Embryonic facial prominence (tissue), 1 donor: ENCODE measurements around the gene MDM2.
"Not testable (repeated sequence)": the region's sequence is repeated elsewhere in the genome, so short reads cannot be mapped to it uniquely, and the experiment has no call there.

Experiments used
- DNase-seq: peaks from one replicate; pipeline ENCODE4 v3.0.0-alpha.2; 2016; ENCODE audit errors: extremely low spot score

MDM2 gene

GRCh38 chr12:68827895-68828671 lies 20.1 kb downstream of the MDM2 start:
- DNase-seq, result no peak

- no peak for DNase-seq
Measured at GRCh38 chr12:68828672-68829068, 20.7 kb downstream of the MDM2 start.

DNA sequence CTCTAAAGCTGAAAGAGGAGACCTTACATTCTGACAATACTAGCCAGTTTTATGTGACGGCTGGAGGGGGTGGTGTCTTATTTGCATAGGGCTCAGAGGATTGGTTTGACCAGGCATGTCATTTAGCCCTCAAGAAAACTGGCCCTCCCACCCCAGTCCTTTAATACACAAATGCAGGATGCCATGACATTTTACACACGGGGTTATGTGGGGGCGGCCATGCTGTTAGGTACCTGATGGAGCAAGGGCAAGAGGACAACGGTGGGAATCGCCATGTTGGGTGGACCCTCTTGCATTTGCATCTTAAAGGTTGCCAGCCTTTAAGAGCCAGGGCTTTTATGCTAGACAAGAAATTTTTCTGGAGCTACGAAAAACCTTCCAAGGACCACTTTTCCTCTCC lies 23.3 kb downstream of the MDM2 start:
- no peak for DNase-seq

- no peak for DNase-seq
Measured at GRCh38 chr12:68831751-68832503, 23.9 kb downstream of the MDM2 start.

DNA sequence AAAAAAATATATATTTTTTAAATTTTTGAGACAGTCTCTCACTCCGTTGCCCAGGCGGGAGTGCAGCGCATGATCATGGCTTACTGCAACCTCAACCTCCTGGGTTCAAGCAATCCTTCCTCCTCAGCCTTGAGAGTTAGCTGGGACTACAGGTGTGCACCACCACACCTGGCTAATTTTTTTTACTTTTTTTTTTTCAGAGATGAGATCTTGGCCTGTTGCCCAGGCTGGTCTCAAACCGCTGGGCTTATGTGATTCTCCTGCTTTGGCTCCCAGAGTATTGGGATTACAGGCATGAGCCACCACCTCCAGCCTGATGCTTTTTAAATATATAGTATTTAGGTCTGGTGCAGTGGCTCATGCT lies 24.5 kb downstream of the MDM2 start:
- DNase-seq, result no peak

DNA sequence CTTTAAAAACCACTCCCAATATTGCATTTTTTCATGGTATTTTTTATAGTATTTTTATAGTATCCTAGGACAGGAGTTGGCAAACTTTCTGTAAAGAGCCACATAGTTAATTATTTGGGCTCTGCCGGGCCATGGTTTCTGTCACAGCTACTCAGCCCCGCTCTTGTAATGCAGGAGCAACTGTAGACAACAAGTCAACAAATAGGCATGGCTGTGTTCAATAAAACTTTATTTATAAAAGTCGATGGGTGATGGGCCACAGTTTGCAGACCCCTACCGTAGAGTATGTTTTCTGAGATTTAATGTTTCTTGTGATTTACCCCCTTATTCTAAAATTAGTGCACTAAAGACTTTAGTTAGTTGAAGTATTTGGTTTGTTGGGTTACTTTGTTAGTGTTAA lies 25.5 kb downstream of the MDM2 start:
- no peak for DNase-seq

DNA sequence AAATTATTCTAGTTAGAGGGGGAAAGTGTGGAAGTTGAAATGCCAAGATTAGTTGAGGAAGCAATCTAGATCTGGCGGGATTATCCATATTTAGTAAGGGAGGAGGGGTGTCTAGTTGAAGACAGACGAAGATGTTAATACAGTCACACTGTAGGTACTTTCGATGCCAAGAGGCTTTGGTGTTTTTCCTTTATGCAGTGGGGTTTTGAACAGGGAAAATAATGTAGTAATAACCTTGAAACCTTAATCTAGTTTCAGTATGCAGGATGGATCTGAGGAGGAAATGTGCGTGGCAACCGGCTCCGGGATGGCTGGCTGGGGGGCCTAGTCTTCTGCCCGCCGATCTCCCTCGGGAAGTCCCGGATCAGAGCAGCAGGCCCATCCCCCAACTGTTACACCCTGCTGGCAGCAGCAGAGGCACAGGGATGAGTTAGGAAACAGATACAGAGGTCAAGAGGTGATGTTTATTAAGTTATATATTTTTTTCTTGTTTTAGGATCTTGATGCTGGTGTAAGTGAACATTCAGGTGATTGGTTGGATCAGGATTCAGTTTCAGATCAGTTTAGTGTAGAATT lies 27.4 kb downstream of the MDM2 start:
- no peak for DNase-seq

DNA sequence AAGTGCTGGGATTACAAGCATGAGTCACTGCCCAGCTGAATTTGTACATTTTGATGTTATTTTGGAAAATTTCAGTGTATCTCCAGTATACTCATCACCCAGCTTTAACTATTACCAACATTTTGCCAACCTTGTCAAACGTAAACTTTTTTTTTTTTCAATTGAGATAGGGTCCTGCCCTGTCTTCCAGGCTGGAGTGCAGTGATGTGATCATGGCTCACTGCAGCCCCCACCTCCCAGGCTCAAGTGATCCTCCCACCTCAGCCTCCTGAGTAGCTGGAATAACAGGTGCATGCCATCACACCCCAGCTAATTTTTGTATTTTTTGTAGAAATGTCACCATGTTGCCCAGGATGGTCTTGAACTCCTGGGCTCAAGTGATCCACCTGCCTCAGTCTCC lies 29.2 kb downstream of the MDM2 start:
- no peak for DNase-seq

GRCh38 chr12:68838046-68838886 lies 30.3 kb downstream of the MDM2 start:
- DNase-seq, result no peak

GRCh38 chr12:68839183-68840147 lies 31.5 kb downstream of the MDM2 start:
- DNase-seq, result no peak

GRCh38 chr12:68841175-68841574 lies 33.2 kb downstream of the MDM2 start:
- DNase-seq, result not testable (repeated sequence)

GRCh38 chr12:68841717-68842116 lies 33.7 kb downstream of the MDM2 start:
- DNase-seq, result no peak

DNA sequence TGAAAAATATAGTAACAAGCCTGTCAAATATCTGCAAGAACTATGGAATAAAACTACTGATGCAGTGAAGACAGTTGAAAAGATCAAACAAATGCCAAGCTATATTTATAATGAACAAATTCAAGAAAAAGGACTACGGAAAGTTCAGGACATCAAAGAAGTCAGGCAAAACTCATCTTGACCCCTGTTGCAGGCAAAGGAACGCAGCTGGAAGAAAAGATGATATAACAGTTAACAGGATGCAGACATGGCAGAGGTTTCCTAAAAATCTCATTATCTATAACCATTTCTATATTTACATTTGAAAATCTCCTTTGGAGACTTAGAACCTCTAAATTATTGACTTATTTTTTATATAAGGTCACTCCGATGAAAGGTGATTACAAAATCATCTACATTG lies 34.1 kb downstream of the MDM2 start:
- DNase-seq, result no peak

- DNase-seq, result no peak
Measured at GRCh38 chr12:68842784-68843567, 35.0 kb downstream of the MDM2 start.

DNA sequence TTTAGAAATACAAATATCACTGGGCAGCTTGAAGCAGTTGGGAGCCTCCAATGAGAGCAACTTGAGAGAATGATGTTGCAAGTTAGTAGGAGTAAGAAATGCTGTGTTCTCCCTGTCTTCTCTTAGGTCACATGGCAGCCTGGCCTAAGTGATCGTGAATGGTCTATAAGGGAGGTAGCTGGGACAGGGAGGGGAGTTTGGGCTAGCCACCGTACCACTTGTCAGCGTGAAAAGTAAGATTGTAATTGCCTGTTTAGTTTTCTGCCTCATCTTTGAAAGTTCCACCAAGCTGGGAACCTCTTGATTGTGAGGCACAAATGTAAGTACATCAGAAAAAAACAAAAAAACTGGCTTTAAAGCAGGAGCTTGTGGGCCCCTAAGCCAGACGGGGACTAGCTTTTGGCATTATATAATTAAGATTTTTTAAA lies 36.4 kb downstream of the MDM2 start:
- no peak for DNase-seq

GRCh38 chr12:68844788-68845695 lies 37.1 kb downstream of the MDM2 start:
- DNase-seq, result no peak

- DNase-seq, result no peak
Measured at GRCh38 chr12:68846811-68847210, 38.8 kb downstream of the MDM2 start.

- no peak for DNase-seq
Measured at GRCh38 chr12:68850390-68850789, 42.4 kb downstream of the MDM2 start.
